HG02885 (cell line): Measurements from ENCODE around the gene FOXL3.

ENCODE experiments used
- ATAC-seq: cut with Tn5 transposase; IDR thresholded peaks from one replicate; pipeline ENCODE4 v1.9.1; 2021; ENCODE audit warnings: mild to moderate bottlenecking; ENCODE audit not compliant: unreplicated experiment, poor library complexity

FOXL3 gene

GRCh38 chr7:300048-300447 is 10.1 kb downstream of the FOXL3 start:
- ATAC-seq = no peak

DNA sequence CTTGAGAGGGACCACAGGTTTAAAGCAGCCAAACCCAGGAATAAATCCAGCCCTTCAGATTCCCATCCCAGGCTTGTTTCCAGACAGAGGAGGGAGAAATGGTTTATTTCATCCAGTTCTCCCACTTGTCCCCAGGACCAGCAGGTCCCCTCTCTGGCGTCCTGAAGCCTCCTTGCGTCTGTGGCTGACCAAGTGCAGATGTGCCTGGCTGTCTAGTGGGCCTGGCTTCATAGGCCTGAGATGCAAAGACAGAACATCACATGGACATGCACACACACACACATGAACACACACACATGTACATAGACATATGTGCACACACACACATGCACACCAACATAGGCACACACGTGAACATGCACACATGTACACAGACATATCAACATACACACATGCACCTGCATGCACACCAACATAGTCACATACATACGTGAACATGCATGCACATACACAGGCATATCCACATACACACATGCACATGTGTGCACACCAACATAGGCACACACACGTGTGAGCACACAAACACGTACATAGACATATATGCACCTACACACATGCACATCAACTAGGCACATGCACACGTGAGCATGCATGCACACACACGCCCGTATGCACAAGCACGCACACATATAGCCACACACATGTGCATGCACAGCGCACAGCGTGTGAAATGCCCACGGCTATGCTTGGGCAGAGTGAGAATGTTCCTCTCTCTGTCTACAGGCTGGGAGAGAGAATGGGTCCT is 10.7 kb downstream of the FOXL3 start:
- ATAC-seq = no peak

GRCh38 chr7:301291-302053 is 11.5 kb downstream of the FOXL3 start:
- no peak for ATAC-seq

DNA sequence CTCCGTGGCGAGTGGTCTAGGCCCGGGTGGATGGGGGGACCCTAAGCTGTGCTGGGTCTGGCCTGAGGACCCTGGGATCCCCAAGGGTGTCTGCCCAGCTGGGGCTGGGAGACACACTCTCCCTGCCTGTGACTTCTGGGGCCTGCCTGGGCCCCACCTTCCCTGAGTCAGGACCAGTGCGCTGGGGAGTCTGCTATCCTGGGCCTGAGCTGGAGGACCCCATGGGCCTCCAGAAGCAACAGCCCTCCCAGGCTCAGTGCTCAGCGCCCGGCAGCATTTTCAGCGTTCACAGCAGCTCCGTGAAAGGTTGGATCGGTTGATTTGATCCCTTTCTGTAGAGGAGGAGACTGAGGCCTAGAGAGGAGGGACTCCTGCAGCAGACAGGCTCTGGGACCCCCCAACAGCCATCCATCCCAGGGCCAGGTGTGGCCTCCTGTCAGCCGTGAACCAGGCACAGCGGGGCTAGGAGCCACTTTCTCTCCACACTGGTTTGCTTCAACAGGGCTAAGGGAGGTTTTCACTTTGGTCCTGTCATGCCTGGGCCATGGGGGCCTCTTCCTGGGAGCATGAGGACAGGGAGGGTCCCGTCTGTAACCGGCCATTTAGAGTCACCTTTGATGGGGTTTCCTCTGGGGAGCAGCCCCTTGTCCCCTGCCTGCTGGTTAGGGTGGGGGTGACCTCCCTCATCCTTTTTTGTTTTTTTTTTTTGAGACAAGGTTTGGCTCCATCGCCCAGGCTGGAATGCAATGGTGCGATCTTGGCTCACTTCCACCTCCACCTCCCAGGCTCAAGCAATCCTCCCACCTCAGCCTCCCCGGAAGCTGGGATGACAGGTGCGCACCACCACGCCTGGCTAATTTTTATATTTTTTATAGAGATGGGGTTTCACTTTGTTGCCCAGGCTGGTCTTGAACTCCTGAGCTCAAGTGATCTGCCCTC is 12.4 kb downstream of the FOXL3 start:
- no peak for ATAC-seq

- ATAC-seq = no peak
Observed at GRCh38 chr7:303425-303824, 13.5 kb downstream of the FOXL3 start.

DNA sequence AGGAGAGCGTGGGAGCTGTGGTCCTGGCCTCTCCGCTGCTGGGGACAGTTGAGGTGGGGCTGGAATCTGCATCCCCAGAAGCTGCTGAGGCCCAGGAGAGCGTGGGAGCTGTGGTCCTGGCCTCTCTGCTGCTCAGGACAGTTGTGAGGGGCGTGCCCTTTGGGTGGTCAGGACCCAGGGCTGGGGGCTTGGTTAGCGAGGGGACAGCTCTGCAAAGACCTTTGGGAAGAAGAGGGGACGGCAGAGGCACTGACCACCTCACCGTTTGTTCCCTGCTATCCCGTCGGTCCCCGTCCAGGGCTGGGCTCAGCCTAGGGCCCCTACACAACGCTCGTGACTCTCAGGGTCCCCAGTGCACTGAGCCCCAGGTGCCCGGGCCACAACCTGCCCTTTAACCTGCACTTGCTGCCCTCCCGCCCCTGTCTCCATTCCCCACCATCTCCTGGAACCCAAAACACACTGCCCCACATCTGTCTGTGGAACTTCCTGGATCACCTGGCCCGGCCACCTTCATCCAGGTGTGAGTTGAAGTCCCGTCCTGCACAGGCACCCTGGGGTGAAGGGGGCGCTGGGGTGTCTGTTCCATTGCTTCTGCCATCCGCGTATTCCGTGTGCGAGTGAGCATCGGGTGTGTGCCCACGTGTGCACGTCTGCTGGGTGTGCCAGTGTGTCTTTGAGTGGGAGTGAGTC is 14.1 kb downstream of the FOXL3 start:
- no peak for ATAC-seq

DNA sequence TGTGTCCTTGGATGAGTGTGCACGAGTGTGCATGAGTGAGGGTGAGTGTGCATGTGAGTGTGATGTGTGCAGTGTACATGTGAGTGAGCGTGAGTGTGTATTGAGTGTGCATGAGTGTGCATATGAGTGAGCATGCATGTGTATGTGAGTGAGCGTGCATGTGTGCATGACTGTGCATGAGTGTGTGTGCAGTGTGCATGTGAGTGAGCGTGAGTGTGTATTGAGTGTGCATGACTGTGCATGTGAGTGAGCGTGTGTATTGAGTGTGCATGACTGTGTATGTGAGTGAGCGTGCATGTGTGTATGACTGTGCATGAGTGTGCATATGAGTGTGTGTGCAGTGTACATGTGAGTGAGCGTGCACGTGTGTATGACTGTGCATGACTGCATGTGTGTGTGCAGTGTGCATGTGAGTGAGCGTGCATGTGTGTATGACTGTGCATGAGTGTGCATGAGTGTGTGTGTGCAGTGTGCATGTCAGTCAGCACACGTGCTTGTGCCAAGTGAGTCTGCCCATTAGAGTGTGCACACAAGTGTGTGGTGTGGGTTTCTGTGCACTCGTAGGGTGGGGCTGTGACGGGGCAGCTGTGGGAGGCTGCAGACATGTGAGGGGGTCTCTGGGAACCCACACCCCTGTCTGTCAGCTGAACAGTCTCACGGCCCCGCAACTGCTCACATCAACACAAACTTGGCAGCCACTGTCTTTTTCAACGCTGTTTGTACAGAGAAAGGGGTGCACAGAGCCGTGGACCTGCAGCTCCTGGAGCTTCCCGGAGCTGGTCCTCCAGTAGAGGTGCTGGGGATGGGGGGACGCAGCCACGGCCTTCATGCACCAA is 14.8 kb downstream of the FOXL3 start:
- no peak for ATAC-seq

DNA sequence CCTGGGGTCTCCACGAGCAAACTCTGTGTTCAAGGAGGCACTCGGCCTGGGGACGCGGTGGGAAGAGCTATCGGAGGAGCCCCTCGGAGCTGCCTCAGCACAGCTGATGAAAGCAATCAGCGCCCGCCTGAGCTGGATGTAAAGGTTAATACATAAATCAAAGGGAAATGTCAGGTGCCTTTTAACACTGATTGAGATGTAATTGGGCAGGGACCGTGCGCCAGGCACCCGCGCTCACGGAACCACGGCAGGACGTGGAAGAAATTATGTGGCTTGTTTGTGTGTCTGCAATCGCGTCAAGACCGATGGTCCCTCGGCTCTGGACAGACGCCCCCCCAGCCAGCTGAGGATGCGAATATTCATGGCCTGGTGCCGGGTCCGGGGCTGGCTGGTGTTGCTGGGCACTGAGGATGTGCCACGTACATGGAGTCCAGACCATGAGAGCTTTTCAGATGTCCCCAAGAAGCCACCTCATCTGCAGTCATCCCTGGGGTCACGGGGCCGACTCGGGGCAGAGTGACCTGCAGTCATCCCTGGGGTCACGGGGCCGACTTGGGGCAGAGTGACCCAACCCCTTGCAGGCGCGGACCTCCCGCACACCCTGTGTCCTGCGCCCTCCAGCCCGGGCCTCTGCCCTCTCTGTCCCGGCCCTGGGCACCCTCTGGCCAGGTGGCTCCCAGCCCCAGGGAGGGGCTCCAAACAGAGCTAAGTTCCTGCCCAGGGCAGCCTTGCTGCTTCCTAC is 15.6 kb downstream of the FOXL3 start:
- ATAC-seq = no peak

DNA sequence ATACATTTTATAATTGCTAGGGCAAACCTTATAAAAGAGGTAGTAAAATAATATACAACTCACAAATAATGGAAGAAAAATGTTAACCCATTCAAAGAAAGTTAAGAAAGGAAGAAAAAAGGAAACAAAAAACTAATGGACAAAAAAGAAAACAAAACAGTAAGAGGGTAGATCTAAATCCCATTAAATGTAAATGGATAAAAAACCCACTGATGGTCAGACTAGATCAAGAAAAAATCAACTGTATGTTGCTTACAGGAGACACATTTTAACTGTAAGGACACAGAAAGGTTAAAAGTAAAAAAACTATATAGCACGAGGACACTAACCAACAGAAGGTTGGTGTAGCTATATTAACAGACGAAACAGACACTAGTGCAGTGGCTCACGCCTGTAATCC is 18.0 kb downstream of the FOXL3 start:
- no peak for ATAC-seq

DNA sequence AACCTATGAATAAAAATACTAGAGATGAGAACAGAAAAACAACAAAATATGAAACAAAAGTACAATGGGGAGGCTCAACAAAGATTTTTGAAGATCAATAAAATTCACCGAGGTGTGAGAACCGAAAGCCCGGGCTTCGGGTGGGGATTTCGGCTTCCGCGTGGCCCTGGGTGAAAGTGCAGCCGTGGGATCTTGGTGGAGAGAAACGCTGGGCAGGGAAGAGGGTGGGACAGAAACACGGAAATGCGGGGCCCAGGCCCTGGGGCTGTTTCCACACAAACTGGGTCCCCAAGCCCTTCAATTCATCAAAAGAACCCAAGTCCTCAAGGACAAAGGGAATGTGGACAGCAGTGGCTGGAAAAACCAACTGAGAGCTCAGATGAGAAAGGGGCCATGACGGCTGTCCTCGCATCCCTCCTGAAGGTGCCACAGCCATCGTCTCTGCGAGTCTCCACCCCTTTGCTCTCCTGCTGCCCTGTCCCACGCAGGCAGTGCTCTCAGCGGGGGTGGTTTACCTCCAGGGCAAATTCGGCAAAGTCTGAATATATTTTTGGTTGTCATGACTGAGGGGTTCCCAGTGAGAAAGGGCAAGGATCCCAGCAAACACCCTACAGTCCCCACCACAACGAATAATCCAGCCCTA is 19.7 kb downstream of the FOXL3 start:
- ATAC-seq = no peak

DNA sequence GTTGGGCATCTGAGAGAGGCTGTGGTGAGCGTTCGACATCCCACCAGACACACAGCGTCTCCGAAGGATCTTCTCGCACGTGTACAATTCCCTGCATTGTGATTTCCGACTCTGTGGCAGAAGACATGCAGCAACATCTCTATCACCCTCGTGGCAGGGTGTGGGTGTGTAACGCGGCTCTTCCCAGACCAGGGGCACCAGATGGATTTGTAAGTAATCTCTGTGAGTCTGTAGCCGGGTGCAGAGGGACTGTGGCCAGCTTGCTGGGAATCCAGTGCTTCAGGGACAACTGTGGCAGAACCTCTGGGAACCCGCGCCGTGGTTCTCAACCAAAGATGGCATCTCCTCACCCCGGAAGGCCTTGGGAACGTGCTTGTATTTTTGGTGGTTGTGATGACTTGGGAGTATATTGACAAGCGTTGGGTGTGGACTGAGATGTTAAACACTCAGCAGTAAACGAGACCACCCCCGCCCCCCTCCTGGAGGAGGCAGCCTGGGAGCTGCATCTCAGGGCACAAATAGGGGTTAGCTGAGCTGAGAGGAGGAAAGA is 21.2 kb downstream of the FOXL3 start:
- no peak for ATAC-seq

DNA sequence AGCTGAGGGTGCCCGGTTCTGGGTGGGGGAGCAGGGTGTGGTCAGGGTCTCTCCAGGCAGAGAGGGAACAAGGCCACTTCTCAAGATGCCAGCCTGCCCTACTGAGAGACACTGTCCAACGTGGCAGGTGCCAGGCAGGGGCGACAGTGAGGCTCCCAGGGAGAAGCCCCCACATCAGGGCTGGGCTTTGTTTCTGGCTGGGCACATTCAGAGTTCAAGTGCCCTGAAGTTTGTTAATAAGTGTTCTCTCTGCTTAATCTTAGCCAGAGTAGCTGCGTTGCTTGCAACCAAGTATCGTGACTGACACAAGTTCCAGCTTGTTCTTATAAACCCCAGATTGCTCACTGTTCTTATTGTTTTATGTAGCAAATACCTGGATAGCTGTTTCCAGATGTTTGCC is 21.8 kb downstream of the FOXL3 start:
- no peak for ATAC-seq

GRCh38 chr7:312424-312823 is 22.5 kb downstream of the FOXL3 start:
- ATAC-seq = no peak

- no peak for ATAC-seq
Observed at GRCh38 chr7:314853-315252, 24.9 kb downstream of the FOXL3 start.

DNA sequence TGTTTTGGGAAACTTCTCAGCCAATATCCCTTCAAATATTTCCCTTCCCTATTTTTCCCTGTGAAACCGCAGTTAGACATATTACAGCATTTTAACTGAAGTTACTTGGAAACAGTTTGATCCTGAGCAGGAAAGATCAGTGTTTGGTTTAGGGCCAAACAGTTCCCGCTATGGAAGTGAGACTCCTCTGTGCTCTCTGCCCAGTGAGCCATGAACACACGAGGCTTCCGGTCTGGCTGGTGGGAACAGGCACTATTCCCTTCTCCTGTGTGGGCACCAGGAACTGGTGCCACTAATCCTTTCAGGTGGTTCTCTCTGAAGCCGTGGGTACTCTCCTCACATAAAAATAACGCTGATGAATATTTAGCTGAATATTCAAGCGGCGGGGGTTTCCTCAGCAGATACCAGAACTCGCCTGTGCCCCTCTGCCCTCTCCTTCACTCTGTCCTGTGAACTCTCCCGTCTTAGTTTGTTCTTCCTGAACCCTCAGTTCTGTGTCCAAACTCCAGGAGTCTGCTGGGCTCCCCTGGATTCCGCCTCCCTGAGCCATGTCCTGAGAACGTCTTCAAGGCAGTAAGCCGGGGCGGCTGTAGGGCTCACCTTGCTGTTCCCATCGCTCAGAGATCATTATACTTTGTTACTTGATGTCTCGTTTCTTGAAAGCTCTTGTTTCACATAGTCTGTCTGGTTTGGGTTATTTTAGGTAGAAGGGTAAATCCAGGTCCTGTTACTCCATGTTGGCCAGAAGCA is 25.7 kb downstream of the FOXL3 start:
- no peak for ATAC-seq

- no peak for ATAC-seq
Observed at GRCh38 chr7:317643-318405, 27.9 kb downstream of the FOXL3 start.

- no peak for ATAC-seq
Observed at GRCh38 chr7:318476-318875, 28.5 kb downstream of the FOXL3 start.
